HFFc6 (cell line): ENCODE results near the gene AP1S3. TPM values are rescaled to one million over a fixed set of nuclear protein-coding genes. Genes with fewer than 3 reads are reported as not detected.

ENCODE experiments used
- DNase-seq: peaks from one replicate; pipeline ENCODE4 v3.0.0-alpha.2; 2018
- H3K27ac Mint-ChIP-seq: 2 replicates; pipeline ENCODE4 v1.8.0; 2020; ENCODE audit warnings: mild to moderate bottlenecking, mixed read lengths
- H3K27me3 Mint-ChIP-seq: 2 replicates; pipeline ENCODE4 v1.8.0; 2021; ENCODE audit warnings: mild to moderate bottlenecking, moderate library complexity, mixed read lengths; ENCODE audit not compliant: insufficient read depth
- H3K36me3 Mint-ChIP-seq: 2 replicates; pipeline ENCODE4 v1.8.0; 2021; ENCODE audit warnings: low read depth, mixed read lengths
- H3K4me1 Mint-ChIP-seq: 2 replicates; pipeline ENCODE4 v1.8.0; 2020; ENCODE audit warnings: low read depth, mixed read lengths
- H3K4me3 Mint-ChIP-seq: 2 replicates; pipeline ENCODE4 v1.8.0; 2020; ENCODE audit warnings: mild to moderate bottlenecking, moderate library complexity, mixed read lengths
- H3K9me3 Mint-ChIP-seq: 2 replicates; pipeline ENCODE4 v1.8.0; 2020; ENCODE audit warnings: mild to moderate bottlenecking, mixed read lengths
- total RNA-seq, 6 experiments: library from RNA; stranded (reverse); fragmentation: NEBNext Ultra II Directional; extraction: Animal tissue kit (Norgen Biotek cat#: 25700); gene quantifications; 2 replicates in 1 of 6; 3 replicates in 5 of 6; pipeline ENCODE4 v1.2.3, GENCODE V29; 2021
- TF ChIP-seq, protein P1 (sequence below): fragments of 200-600 bp; sonication (generic); IDR thresholded peaks from 2 replicates; pipeline ENCODE4 v1.5.0; 2021; ENCODE audit warnings: antibody characterized with exemption, mild to moderate bottlenecking

AP1S3 gene
- total RNA-seq, 6 experiments from 2014 or later, result 7.4 to 12.7 (median 9.9) TPM

DNA sequence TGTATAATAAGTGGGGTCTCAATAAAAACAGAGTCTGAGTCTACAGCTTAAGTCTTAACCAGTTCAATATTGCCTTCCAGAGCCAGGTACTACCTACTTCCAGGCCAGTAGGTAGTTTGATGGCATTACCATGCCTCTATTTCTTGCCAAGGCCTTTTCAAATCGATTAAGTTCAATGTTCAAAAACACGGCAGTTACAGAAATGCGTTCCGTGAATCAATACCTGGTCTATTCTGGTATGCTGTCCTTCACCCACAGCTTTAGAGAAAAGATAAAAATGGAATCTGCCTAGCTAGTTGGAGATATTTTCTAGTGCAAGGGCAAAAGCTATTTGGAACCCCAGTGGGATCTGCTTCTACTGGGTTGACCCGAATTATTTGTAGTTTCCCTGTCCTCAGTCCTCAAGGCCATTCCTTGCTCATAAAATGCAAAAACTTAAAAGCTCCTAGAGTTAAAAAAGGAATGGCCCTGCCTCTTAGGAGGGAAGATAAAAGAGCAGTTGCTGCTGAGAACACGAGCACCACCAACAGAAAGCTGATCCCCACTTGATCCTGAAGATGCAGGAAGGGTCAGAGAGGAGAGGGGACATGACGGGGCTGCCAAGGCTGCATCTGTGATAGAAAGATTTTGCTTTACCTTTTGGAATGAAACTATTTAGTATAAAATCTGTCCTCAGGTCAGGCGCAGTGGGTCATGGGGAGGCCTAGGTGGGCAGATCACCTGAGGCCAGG is 125.6 kb downstream of the AP1S3 start:
- Mint-ChIP-seq H3K9me3 (peaks cover 3% of the 10 kb centered on the region; the same call in 1 of the 2 replicates), H3K4me1 (no peaks in the 10 kb centered on the region), H3K4me3 (no peak overlapping the region), H3K27ac (no peak overlapping the region), H3K36me3 (peaks cover 2% of the 10 kb centered on the region), H3K27me3 (peaks cover 2% of the 10 kb centered on the region; the same call in 1 of the 2 replicates)
- no peak for DNase-seq
- TF ChIP-seq, protein P1, sequence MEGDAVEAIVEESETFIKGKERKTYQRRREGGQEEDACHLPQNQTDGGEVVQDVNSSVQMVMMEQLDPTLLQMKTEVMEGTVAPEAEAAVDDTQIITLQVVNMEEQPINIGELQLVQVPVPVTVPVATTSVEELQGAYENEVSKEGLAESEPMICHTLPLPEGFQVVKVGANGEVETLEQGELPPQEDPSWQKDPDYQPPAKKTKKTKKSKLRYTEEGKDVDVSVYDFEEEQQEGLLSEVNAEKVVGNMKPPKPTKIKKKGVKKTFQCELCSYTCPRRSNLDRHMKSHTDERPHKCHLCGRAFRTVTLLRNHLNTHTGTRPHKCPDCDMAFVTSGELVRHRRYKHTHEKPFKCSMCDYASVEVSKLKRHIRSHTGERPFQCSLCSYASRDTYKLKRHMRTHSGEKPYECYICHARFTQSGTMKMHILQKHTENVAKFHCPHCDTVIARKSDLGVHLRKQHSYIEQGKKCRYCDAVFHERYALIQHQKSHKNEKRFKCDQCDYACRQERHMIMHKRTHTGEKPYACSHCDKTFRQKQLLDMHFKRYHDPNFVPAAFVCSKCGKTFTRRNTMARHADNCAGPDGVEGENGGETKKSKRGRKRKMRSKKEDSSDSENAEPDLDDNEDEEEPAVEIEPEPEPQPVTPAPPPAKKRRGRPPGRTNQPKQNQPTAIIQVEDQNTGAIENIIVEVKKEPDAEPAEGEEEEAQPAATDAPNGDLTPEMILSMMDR, result no peak

Other genes starting within 250 kb of the AP1S3 start
- under 1 TPM; 0.23 to 0.97 (median 0.37) TPM for gene SCG2, start 235.2 kb downstream of the AP1S3 start, total RNA-seq
- 10 to 100 TPM; 35.2 to 50.4 (median 44.7) TPM for gene WDFY1, start 107.8 kb upstream of the AP1S3 start, total RNA-seq
- gene MRPL44, start 119.9 kb upstream of the AP1S3 start, total RNA-seq, result 10 to 100 TPM; 27.5 to 29.8 (median 28.6) TPM
- gene SERPINE2, start 201.7 kb upstream of the AP1S3 start, total RNA-seq, result 100 to 1,000 TPM; 145 to 385 (median 169) TPM